Measurements from ENCODE around the gene YPEL2.

GRCh38 chr17:59401725-59402124 is 70.3 kb downstream of the YPEL2 start:
- TF ChIP-seq CTCF (IDR thresholded peaks at IDR 0.05) (no peak), POLR2AphosphoS5 (IDR thresholded peaks at IDR 0.05; ENCODE audit: low read depth, low read length) (no peak), SIN3A (IDR thresholded peaks at IDR 0.05; ENCODE audit: borderline replicate concordance, insufficient read depth, low read depth, low read length) (no peak), TCF7L2 (IDR thresholded peaks at IDR 0.05; ENCODE audit: low read depth, low read length) (no peak), REST (IDR thresholded peaks at IDR 0.05; ENCODE audit: insufficient read depth in 1 of 2, low read depth in 2 of 2, low read length in 1 of 2) (no peak)

Measured in Panc1 (cell line).